RWPE2 (cell line): ENCODE measurements around the gene FAM222B.
A peak's percentile ranks its signal among the peaks of the same experiment; 100 is the strongest.
"Not testable (repeated sequence)": the region's sequence is repeated elsewhere in the genome, so short reads cannot be mapped to it uniquely, and the experiment has no call there.

Experiments used
- ATAC-seq: fragments of 200-7000 bp; cut with Tn5 transposase; 3 replicates; pipeline ENCODE4 v1.9.1; 2021; ENCODE audit warnings: low read depth
- DNase-seq: peaks from one replicate; pipeline ENCODE4 v3.0.0-alpha.2; 2020; ENCODE audit warnings: low spot score
- H3K27ac ChIP-seq: fragments of 450-650 bp; 2 replicates; pipeline ENCODE4 v1.5.1; 2017; ENCODE audit warnings: mild to moderate bottlenecking; ENCODE audit not compliant: poor library complexity, severe bottlenecking
- H3K27me3 ChIP-seq: fragments of 250-450 bp; sonication (Bioruptor Pico); 2 replicates; pipeline ENCODE4 v1.5.1; 2021; ENCODE audit warnings: mild to moderate bottlenecking, moderate library complexity; ENCODE audit not compliant: insufficient read depth, poor library complexity, severe bottlenecking
- H3K36me3 ChIP-seq: fragments of 250-450 bp; sonication (Bioruptor Pico); 2 replicates; pipeline ENCODE4 v1.5.1; 2020; ENCODE audit warnings: low read depth, mild to moderate bottlenecking, moderate library complexity
- H3K4me1 ChIP-seq: fragments of 250-450 bp; sonication (Bioruptor Pico); 2 replicates; pipeline ENCODE4 v1.5.1; 2021; ENCODE audit warnings: mild to moderate bottlenecking, moderate library complexity; ENCODE audit not compliant: insufficient read depth, poor library complexity, severe bottlenecking
- H3K4me3 ChIP-seq: fragments of 250-450 bp; sonication (Bioruptor Pico); 2 replicates; pipeline ENCODE4 v1.5.1; 2021; ENCODE audit warnings: mild to moderate bottlenecking, moderate library complexity; ENCODE audit not compliant: severe bottlenecking
- H3K9me3 ChIP-seq: fragments of 250-450 bp; sonication (Bioruptor Pico); 2 replicates; pipeline ENCODE4 v1.5.1; 2021; ENCODE audit warnings: mild to moderate bottlenecking, moderate library complexity; ENCODE audit not compliant: severe bottlenecking
- TF ChIP-seq, protein P1 (sequence below): fragments of 450-650 bp; IDR thresholded peaks from one replicate; pipeline ENCODE4 v1.5.1; 2017; ENCODE audit warnings: mild to moderate bottlenecking, moderate library complexity; ENCODE audit not compliant: poor library complexity, severe bottlenecking

FAM222B gene

GRCh38 chr17:28783161-28783560, 59.4 kb downstream of the FAM222B start:
- Histone ChIP-seq H3K27ac (no peak overlapping the region), H3K36me3 (peaks cover 22% of the 10 kb centered on the region), H3K4me1 (peaks cover 10% of the 10 kb centered on the region), H3K9me3 (no peaks in the 10 kb centered on the region), H3K27me3 (no peaks in the 10 kb centered on the region), H3K4me3 (no peak overlapping the region)
- TF ChIP-seq, protein P1, sequence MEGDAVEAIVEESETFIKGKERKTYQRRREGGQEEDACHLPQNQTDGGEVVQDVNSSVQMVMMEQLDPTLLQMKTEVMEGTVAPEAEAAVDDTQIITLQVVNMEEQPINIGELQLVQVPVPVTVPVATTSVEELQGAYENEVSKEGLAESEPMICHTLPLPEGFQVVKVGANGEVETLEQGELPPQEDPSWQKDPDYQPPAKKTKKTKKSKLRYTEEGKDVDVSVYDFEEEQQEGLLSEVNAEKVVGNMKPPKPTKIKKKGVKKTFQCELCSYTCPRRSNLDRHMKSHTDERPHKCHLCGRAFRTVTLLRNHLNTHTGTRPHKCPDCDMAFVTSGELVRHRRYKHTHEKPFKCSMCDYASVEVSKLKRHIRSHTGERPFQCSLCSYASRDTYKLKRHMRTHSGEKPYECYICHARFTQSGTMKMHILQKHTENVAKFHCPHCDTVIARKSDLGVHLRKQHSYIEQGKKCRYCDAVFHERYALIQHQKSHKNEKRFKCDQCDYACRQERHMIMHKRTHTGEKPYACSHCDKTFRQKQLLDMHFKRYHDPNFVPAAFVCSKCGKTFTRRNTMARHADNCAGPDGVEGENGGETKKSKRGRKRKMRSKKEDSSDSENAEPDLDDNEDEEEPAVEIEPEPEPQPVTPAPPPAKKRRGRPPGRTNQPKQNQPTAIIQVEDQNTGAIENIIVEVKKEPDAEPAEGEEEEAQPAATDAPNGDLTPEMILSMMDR = no peak
- ATAC-seq (no peak), DNase-seq (no peak)

- H3K4me3 ChIP-seq, H3K27ac ChIP-seq, DNase-seq, ATAC-seq, H3K9me3 ChIP-seq, H3K27me3 ChIP-seq: not testable (repeated sequence)
- Histone ChIP-seq H3K4me1 (peaks cover 28% of the 10 kb centered on the region), H3K36me3 (peaks cover 14% of the 10 kb centered on the region)
Measured at GRCh38 chr17:28779601-28780000, 63.0 kb downstream of the FAM222B start.

DNA sequence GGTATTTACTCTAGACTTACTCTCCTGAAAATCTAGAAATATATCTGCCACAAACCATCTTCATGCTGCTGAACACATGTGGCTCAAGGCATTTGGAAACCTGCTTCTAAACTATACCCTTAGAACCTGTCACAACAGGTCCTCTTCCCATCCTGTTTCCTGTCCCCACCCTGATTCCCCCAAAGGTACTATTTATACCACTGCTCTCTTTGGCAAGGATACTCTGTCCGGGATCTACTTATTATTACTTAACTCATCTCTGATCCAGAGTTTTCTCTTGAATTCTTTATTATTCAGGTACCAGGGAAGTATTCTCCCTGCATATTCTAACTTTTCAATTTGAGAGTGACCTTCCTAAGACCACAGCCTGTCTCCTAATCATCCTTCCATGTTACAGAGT, 65.4 kb downstream of the FAM222B start:
- no peak overlapping the region for H3K4me3 ChIP-seq
- TF ChIP-seq, protein P1 = no peak
- no peaks in the 10 kb centered on the region for H3K27me3 ChIP-seq
- DNase-seq (no peak), ATAC-seq (peak; percentile 91)
- peak overlapping the region; percentile 94 for H3K27ac ChIP-seq
- no peaks in the 10 kb centered on the region for H3K9me3 ChIP-seq
- H3K36me3 ChIP-seq = peaks cover 15% of the 10 kb centered on the region
- H3K4me1 ChIP-seq = peaks cover 28% of the 10 kb centered on the region

GRCh38 chr17:28774206-28774605, 68.4 kb downstream of the FAM222B start:
- TF ChIP-seq, protein P1 = no peak
- H3K9me3 ChIP-seq = no peaks in the 10 kb centered on the region
- ATAC-seq (no peak), DNase-seq (no peak)
- peaks cover 26% of the 10 kb centered on the region for H3K4me1 ChIP-seq
- no peak overlapping the region for H3K4me3 ChIP-seq
- peaks cover 16% of the 10 kb centered on the region for H3K36me3 ChIP-seq
- peak overlapping the region; percentile 11 for H3K27ac ChIP-seq
- no peaks in the 10 kb centered on the region for H3K27me3 ChIP-seq

DNA sequence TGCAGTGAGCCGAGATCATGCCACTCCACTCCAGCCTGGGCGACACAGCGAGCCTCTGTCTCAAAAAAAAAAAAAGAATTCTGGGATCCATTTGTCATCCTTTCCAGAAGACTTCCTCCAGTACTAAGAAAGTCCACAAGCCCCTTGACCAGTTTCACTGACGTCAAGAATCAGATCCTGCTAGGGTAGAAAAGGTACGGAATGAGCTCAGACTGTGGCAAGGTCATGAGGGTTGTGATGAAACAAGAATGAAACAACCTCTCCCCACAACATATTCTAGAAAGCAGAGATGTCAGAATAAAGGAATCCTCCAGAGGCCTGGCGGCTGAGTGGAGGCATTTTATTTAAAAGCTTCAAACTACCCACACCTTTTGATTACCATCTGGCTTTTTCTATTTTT, 68.9 kb downstream of the FAM222B start:
- Histone ChIP-seq H3K27ac (peak overlapping the region; percentile 11), H3K9me3 (no peaks in the 10 kb centered on the region), H3K4me3 (no peak overlapping the region), H3K27me3 (no peaks in the 10 kb centered on the region), H3K4me1 (peaks cover 22% of the 10 kb centered on the region), H3K36me3 (peaks cover 13% of the 10 kb centered on the region)
- ATAC-seq (no peak), DNase-seq (no peak)
- TF ChIP-seq, protein P1 = no peak
